Left renal cortex interstitium (tissue), 4 donors: ENCODE results near the gene BBLN. TPM values are rescaled to one million over a fixed set of nuclear protein-coding genes. Genes with fewer than 3 reads are reported as not detected.
"Not testable (repeated sequence)": the region's sequence is repeated elsewhere in the genome, so short reads cannot be mapped to it uniquely, and the experiment has no call there.

Experiments used
- DNase-seq, 4 donors: peaks; one replicate each; pipeline ENCODE4 v3.0.0-alpha.2; 2013; ENCODE audit warnings: low read depth in 4 of 4, low spot score in 2 of 4, missing footprints in 1 of 4
- polyA plus RNA-seq, 4 donors: library from polyadenylated mRNA; unstranded; fragments of 120-200 nt; gene quantifications; one replicate each; pipeline ENCODE4 v1.2.1, GENCODE V29; 2013; ENCODE audit not compliant: insufficient read length in 4 of 4

Gene BBLN
- polyA plus RNA-seq, 4 donors = 35.1 to 69.6 (median 56.1) TPM

DNA sequence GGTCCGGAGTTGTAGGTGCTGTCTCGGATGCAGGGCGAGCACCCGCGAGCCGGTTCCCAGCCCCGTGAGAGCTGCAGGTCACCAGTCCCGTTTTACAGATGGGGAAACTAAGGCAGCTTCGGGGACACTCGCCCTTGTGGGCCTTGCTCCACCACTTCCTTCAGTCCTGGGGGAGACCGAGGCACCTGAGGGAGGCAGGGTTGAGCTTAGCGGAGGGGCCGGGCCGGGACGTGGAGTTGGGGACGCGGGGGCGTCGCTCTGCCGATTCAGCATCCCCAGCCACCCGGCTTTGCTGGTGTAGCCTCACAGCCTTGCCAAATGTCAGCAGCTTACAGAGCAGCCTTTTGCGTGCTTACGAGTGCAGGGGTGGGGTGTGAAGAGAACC, 530 bp downstream of the BBLN start:
- no peak for DNase-seq

- DNase-seq = no peak
Measured at GRCh38 chr9:128161215-128161902, 1.3 kb downstream of the BBLN start.

DNA sequence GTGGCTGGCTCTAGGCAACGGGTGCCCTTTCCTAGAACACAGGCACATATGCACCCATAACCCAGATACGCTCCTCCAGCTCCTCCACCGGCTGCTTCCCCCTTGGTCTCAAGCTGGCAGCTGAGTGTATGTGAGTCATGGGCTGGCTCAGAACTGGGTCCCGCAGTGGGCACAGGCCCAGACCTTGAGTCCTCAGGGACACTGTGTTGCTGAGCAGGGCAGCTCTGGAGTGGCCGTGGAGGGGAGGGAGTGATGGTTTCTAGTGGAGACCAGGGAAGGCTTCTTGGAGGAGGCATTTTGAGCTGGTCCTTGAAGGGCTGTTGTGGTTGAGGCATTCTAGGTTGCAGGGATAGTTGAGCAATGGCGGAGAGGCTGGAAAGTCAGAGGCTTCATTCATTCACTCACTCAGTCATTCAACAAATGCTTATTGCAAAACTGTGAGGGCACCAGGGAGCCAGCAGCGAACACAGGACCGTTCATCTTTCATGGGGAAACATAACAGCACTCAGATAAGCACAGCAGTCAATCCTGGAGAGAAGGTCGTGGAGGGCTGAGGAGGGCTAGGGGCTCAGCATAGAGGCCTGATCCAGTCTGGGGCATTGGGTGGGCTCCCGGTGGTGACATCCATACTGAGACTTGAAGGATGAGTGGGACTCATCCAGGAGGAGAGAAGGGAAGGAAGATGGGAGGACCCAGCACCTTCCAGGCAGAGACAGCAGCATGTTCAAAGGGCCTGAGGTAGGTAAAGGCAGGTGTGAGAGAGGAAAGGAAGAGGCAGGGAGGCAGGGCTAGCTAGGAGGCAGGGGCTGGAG, 2.4 kb downstream of the BBLN start:
- no peak for DNase-seq

GRCh38 chr9:128163027-128163515, 3.0 kb downstream of the BBLN start:
- DNase-seq = no peak

DNA sequence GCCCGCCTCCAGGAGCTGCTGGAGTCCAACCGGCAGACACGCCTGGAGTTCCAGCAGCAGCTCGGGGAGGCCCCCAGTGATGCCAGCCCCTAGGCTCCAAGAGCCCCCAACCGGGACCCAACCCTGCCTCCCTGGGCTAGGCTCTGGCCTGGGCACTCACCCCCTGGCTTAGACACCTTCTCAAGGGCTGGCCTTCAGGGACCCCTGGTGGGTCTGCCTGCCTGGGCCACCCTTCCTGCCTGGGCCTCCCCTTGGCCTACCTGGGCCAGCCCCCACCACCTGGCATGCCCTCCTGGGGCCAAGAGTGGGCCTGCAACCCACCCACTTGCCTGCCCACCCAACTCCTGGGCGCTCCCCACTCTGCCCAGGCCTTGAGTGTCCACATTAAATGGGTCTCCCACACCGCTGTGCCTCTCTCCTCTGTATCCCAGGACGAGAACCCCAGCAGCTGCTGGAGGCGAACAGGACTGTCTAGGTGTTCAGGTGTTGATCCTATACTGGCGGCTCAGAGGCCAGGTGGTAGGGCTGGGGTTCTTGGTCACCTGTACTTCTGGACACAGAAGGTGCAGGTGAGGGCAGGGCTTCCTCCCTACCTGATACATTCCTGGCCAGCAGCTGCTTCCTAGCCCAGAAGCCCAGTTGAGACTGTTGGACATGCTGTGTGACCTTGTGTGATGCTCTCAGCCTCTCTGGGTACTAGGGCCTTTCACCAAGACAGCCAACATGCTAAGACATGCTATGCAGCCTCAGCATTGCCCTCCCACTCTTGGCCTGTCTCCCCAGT, 3.6 kb downstream of the BBLN start:
- DNase-seq = no peak

DNA sequence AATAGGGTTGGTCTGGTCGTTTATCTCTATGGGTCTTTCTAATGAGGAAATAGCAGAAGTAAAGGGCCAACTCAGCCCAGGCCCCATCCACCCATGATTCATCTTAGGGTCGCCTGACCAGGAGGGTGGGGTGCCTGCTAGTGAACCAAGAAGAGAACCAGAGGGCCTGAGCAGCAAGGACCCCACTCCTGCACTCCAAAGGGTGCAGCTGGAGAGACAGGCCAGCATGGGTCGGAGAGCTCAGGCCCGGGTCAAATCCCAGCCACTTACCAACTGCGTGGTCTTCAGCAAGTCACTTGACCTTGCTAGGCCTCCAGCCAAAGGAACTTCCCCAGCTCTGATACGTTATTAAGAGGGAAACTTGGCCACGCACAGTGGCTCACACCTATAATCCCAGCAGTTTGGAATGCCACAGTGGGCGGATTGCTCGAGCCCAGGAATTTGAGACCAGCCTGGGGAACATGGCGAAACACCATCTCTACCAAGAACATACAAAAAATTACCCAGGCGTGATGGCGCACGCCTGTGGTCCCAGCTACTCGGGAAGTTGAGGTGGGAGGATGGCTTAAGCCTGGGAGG, 4.3 kb downstream of the BBLN start:
- DNase-seq = no peak

GRCh38 chr9:128166169-128166568, 6.1 kb downstream of the BBLN start:
- no peak for DNase-seq

DNA sequence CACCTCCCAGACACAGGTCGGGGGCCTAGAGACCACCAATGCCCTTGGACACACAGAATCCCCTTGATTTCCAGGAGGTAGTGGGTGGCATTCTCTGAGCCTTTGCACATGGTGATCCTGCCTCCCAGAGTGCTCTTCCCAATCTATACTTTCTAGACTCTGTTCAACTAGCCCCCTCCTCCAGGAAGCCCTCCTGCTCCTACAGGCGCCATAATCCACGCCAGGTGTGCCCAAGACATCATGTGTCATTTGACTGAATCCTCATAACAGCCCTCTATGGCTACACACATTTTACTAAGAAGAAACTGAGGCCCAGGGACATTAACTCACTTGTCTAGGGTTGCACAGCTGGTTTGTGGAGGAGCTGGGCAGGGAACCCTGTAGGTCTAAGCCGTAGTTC, 7.1 kb downstream of the BBLN start:
- no peak for DNase-seq

GRCh38 chr9:128168731-128169308, 8.8 kb downstream of the BBLN start:
- no peak for DNase-seq

DNA sequence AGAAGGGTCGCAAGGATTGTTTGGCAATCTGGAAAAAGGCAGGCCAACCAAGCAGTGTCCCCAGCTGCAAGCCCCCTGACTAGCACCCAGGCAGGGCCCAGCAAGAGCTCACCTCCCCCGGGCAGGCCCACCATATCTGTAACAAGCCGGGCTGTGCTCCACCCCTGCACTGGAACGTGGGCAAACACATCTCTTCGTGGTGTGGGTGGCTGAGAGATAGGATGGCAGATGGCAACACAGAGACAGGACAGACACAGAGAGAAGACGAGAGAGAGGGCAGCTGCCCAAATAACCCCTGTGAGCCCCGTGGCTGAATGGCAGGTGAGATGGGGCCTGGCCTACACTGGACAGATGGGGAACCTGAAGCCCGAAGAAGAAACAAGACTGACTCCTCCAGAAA, 9.4 kb downstream of the BBLN start:
- DNase-seq = no peak

- no peak for DNase-seq
Measured at GRCh38 chr9:128169925-128170324, 9.9 kb downstream of the BBLN start.

DNA sequence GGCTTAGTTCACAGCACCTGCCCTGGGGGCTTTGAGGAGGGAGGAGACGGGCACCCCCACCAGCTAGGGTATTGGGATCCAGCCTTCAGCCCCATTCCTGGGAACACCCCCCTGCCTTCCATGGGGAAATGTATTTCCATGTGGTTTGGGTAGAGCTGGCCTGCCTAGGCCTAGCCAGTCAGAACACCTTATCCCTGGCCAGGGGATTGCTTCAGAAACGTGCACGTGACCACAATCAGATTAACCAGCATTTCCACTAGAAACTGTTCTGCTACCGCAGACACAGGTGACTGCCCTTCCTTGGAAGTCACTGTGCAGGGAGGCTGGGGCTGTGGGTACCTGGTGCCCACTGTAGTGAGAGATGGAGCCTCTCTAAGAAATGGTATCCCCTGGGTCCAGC, 14.0 kb downstream of the BBLN start:
- DNase-seq = no peak

- DNase-seq = no peak
Measured at GRCh38 chr9:128175102-128175563, 15.1 kb downstream of the BBLN start.

- no peak for DNase-seq
Measured at GRCh38 chr9:128175726-128176125, 15.7 kb downstream of the BBLN start.

GRCh38 chr9:128178806-128179431, 18.9 kb downstream of the BBLN start:
- no peak for DNase-seq

- DNase-seq = no peak
Measured at GRCh38 chr9:128180001-128180400, 19.9 kb downstream of the BBLN start.

DNA sequence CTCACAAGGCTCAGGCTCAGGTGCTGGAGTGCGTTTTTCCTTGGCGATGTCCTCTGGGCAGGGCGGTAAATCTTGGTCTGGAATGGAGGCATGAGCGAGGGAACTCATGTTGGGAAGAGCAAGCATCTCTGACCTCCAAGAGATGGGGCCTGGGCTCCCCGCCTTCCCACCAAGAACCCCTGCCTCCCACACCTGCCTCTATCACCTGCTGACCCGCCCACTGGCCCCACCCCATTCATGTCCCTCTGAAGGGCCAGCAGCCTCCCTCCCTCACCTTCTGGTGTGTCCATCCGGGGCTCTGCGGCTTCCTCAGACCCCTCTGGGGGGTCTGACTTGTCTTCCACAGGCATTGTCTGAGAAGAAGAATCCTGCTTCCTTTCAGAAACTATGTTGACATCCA, 20.4 kb downstream of the BBLN start:
- DNase-seq = no peak

DNA sequence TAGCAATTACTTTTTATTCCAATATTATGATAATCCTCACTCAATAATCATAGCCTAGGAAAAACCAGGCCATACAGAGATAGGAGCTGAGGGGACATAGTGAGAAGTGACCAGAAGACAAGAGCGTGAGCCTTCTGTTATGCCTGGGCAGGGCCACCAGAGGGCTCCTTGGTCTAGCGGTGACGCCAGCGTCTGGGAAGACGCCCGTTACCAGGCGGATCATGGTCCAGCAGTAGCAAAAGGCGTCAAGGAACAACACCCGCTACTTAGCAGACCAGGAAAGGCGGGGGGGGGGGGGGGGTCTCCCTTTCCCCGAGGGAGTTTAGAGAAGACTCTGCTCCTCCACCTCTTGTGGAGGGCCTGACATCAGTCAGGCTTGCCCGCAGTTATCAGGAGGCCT, 21.4 kb downstream of the BBLN start:
- DNase-seq = not testable (repeated sequence)

DNA sequence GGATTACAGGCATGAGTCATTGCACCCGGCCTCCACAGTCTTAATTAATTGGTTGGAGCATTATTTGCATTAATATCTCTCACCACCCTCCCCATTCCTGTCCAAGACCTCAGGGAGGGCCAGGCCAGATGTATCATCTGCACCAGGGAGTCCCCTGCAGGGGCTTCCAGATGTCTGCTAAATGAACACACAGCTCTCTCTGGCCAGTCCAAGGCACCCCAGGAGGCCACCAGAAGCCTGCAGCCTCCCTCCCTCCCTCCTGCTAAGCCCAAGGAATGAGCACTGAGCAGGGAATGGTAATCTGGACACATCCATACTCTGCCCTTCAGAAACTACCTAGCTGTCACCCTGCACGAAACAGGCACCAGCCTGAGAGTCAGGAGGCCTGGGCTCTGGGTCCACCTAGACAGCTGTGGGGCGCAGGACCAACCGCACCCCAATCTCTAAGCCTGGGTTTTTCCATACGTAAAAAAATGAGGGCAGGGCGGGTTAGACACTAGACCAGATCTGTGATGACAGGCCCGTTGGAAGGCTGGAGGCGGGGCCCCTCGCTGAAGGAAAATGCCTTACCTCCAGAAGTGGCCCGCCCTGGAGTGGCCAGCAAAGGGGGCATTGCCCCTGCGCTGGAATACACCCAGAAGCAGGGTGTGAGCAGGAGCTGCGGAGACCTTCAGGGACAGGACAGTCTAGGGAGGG, 23.0 kb downstream of the BBLN start:
- DNase-seq = no peak
